Uterus (tissue), 2 donors: ENCODE measurements around the gene AMH.

Source experiments
- CTCF ChIP-seq, 4 experiments: fragments of 200-600 bp in 2 of 4; fragments of 450-650 bp in 2 of 4; sonication (generic) in 2 of 4; IDR thresholded peaks; one replicate each; pipeline ENCODE4 v1.5.1; 2016 to 2019; ENCODE audit warnings: antibody characterized with exemption in 4 of 4, mild to moderate bottlenecking in 2 of 4, moderate library complexity in 1 of 4
- POLR2A ChIP-seq, 2 donors: fragments of 450-650 bp; IDR thresholded peaks; one replicate each; pipeline ENCODE4 v1.6.1; 2016; ENCODE audit warnings: antibody characterized with exemption in 2 of 2, mild to moderate bottlenecking in 1 of 2, moderate library complexity in 1 of 2

GRCh38 chr19:2212861-2213711 is 36.0 kb upstream of the AMH start:
- TF ChIP-seq CTCF (IDR thresholded peaks at IDR 0.05) (no peak), POLR2A (IDR thresholded peaks at IDR 0.05) (no peak)
